ENCODE data around the gene SMPX.

Gene SMPX

DNA sequence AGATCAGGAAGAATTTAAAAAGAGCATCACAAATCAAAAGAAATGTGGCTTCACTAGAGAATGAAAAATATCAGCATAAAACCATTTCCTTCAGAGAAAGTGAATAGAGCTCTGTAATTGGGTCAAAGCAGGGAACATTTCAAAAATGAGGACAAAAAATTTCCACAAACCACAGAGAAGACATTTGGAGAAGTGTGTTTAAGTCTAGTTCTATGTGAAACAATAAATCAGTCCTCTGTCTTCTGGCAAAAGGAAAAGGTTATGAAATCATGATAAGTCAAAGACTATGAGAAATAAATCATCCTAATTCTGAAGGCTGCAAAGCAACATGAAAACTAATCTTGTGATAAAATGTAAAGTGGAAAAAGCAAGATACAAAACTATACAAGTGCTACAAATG is 27.9 kb downstream of the SMPX start:
- Histone ChIP-seq H3K27me3 (ENCODE audit: control insufficient read depth, low read length) (no peaks in the 10 kb centered on the region), H3K36me3 (ENCODE audit: control insufficient read depth, low read length) (no peaks in the 10 kb centered on the region), H3K9me3 (ENCODE audit: control insufficient read depth, insufficient read depth, low read length) (no peaks in the 10 kb centered on the region), H3K79me2 (ENCODE audit: control insufficient read depth, low read length) (no peaks in the 10 kb centered on the region), H4K20me1 (ENCODE audit: control insufficient read depth, insufficient read depth, low read depth, low read length) (no peaks in the 10 kb centered on the region), H3K4me2 (ENCODE audit: low read length) (no peak overlapping the region), H3K27ac (ENCODE audit: low read depth, low read length) (no peak overlapping the region), H3K4me3 (ENCODE audit: low read length) (no peak overlapping the region), H3K9me2 (replicated peaks; ENCODE audit: control insufficient read depth, low read length) (no peaks in the 10 kb centered on the region), H3F3A (ENCODE audit: control insufficient read depth, insufficient read depth) (no peaks in the 10 kb centered on the region), H3K4me1 (ENCODE audit: control insufficient read depth, low read length) (no peaks in the 10 kb centered on the region)
- TF ChIP-seq, protein P1, sequence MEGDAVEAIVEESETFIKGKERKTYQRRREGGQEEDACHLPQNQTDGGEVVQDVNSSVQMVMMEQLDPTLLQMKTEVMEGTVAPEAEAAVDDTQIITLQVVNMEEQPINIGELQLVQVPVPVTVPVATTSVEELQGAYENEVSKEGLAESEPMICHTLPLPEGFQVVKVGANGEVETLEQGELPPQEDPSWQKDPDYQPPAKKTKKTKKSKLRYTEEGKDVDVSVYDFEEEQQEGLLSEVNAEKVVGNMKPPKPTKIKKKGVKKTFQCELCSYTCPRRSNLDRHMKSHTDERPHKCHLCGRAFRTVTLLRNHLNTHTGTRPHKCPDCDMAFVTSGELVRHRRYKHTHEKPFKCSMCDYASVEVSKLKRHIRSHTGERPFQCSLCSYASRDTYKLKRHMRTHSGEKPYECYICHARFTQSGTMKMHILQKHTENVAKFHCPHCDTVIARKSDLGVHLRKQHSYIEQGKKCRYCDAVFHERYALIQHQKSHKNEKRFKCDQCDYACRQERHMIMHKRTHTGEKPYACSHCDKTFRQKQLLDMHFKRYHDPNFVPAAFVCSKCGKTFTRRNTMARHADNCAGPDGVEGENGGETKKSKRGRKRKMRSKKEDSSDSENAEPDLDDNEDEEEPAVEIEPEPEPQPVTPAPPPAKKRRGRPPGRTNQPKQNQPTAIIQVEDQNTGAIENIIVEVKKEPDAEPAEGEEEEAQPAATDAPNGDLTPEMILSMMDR (IDR thresholded peaks at IDR 0.05; ENCODE audit: low read depth, low read length, poor library complexity, severe bottlenecking): no peak
- TF ChIP-seq EZH2phosphoT487 (IDR thresholded peaks at IDR 0.05; ENCODE audit: borderline replicate concordance, low read length): no peak

- no peak overlapping the region for H3K27ac ChIP-seq (ENCODE audit: low read depth, low read length)
- no peaks in the 10 kb centered on the region for H3K27me3 ChIP-seq (ENCODE audit: control insufficient read depth, low read length)
- no peak overlapping the region for H3K4me2 ChIP-seq (ENCODE audit: low read length)
- H3F3A ChIP-seq (ENCODE audit: control insufficient read depth, insufficient read depth): no peaks in the 10 kb centered on the region
- H3K9me2 ChIP-seq (replicated peaks; ENCODE audit: control insufficient read depth, low read length): no peaks in the 10 kb centered on the region
- no peaks in the 10 kb centered on the region for H3K4me1 ChIP-seq (ENCODE audit: control insufficient read depth, low read length)
- no peaks in the 10 kb centered on the region for H4K20me1 ChIP-seq (ENCODE audit: control insufficient read depth, insufficient read depth, low read depth, low read length)
- no peaks in the 10 kb centered on the region for H3K36me3 ChIP-seq (ENCODE audit: control insufficient read depth, low read length)
- no peak for TF ChIP-seq EZH2phosphoT487 (IDR thresholded peaks at IDR 0.05; ENCODE audit: borderline replicate concordance, low read length)
- TF ChIP-seq, protein P1 (IDR thresholded peaks at IDR 0.05; ENCODE audit: low read depth, low read length, poor library complexity, severe bottlenecking): no peak
- H3K4me3 ChIP-seq (ENCODE audit: low read length): no peak overlapping the region
- H3K9me3 ChIP-seq (ENCODE audit: control insufficient read depth, insufficient read depth, low read length): no peaks in the 10 kb centered on the region
- H3K79me2 ChIP-seq (ENCODE audit: control insufficient read depth, low read length): no peaks in the 10 kb centered on the region
Measured at GRCh38 chrX:21728276-21728968, 29.5 kb downstream of the SMPX start.

GRCh38 chrX:21725916-21726315 is 32.0 kb downstream of the SMPX start:
- no peak overlapping the region for H3K4me3 ChIP-seq (ENCODE audit: low read length)
- no peak overlapping the region for H3K27ac ChIP-seq (ENCODE audit: low read depth, low read length)
- H3K36me3 ChIP-seq (ENCODE audit: control insufficient read depth, low read length): no peaks in the 10 kb centered on the region

More at GRCh38 chrX:21725916-21726315, 32.0 kb downstream of the SMPX start:
- no peak overlapping the region for H3K4me2 ChIP-seq (ENCODE audit: low read length)
- no peaks in the 10 kb centered on the region for H3K27me3 ChIP-seq (ENCODE audit: control insufficient read depth, low read length)
- no peaks in the 10 kb centered on the region for H3F3A ChIP-seq (ENCODE audit: control insufficient read depth, insufficient read depth)
- no peaks in the 10 kb centered on the region for H3K9me2 ChIP-seq (replicated peaks; ENCODE audit: control insufficient read depth, low read length)
- no peaks in the 10 kb centered on the region for H3K4me1 ChIP-seq (ENCODE audit: control insufficient read depth, low read length)
- H3K79me2 ChIP-seq (ENCODE audit: control insufficient read depth, low read length): no peaks in the 10 kb centered on the region
- TF ChIP-seq, protein P1 (IDR thresholded peaks at IDR 0.05; ENCODE audit: low read depth, low read length, poor library complexity, severe bottlenecking): no peak
- TF ChIP-seq EZH2phosphoT487 (IDR thresholded peaks at IDR 0.05; ENCODE audit: borderline replicate concordance, low read length): no peak
- no peaks in the 10 kb centered on the region for H4K20me1 ChIP-seq (ENCODE audit: control insufficient read depth, insufficient read depth, low read depth, low read length)
- no peaks in the 10 kb centered on the region for H3K9me3 ChIP-seq (ENCODE audit: control insufficient read depth, insufficient read depth, low read length)
